Endothelial cell (in vitro differentiated cells): ENCODE results near the gene SLC25A45. TPM values are rescaled to one million over a fixed set of nuclear protein-coding genes. Genes with fewer than 3 reads are reported as not detected.
A peak's percentile ranks its signal among the peaks of the same experiment; 100 is the strongest.
"Not testable (repeated sequence)": the region's sequence is repeated elsewhere in the genome, so short reads cannot be mapped to it uniquely, and the experiment has no call there.

ENCODE experiments used
- DNase-seq: peaks from one replicate; pipeline ENCODE4 v3.0.0; 2021; ENCODE audit warnings: low spot score
- H3K27ac Mint-ChIP-seq: one replicate; pipeline ENCODE4 v1.8.0; 2021; ENCODE audit warnings: mixed read lengths, inconsistent platforms; ENCODE audit not compliant: unreplicated experiment
- H3K27me3 Mint-ChIP-seq: one replicate; pipeline ENCODE4 v1.8.0; 2021; ENCODE audit warnings: mild to moderate bottlenecking, moderate library complexity, mixed read lengths, inconsistent platforms; ENCODE audit not compliant: unreplicated experiment
- H3K36me3 Mint-ChIP-seq: one replicate; pipeline ENCODE4 v1.8.0; 2021; ENCODE audit warnings: mild to moderate bottlenecking, low read depth, mixed read lengths, inconsistent platforms; ENCODE audit not compliant: unreplicated experiment
- H3K4me1 Mint-ChIP-seq: one replicate; pipeline ENCODE4 v1.8.0; 2021; ENCODE audit warnings: mild to moderate bottlenecking, mixed read lengths, inconsistent platforms; ENCODE audit not compliant: unreplicated experiment
- H3K4me3 Mint-ChIP-seq: one replicate; pipeline ENCODE4 v1.8.0; 2021; ENCODE audit warnings: mild to moderate bottlenecking, mixed read lengths, inconsistent platforms; ENCODE audit not compliant: unreplicated experiment
- H3K9me3 Mint-ChIP-seq: one replicate; pipeline ENCODE4 v1.8.0; 2021; ENCODE audit warnings: mixed read lengths, inconsistent platforms; ENCODE audit not compliant: unreplicated experiment
- total RNA-seq: library from RNA; stranded (reverse); fragmentation: NEBNext Ultra II Directional; extraction: Animal tissue kit (Norgen Biotek cat#: 25700); gene quantifications from one replicate; pipeline ENCODE4 v1.2.1, GENCODE V29; 2021; ENCODE audit not compliant: unreplicated experiment
- TF ChIP-seq, protein P1 (sequence below): fragments of 200-600 bp; sonication (generic); IDR thresholded peaks from one replicate; pipeline ENCODE4 v1.5.0; 2021; ENCODE audit warnings: antibody characterized with exemption; ENCODE audit not compliant: unreplicated experiment

The SLC25A45 gene
- total RNA-seq, 1 donor from 2014 or later = 3.3 TPM

DNA sequence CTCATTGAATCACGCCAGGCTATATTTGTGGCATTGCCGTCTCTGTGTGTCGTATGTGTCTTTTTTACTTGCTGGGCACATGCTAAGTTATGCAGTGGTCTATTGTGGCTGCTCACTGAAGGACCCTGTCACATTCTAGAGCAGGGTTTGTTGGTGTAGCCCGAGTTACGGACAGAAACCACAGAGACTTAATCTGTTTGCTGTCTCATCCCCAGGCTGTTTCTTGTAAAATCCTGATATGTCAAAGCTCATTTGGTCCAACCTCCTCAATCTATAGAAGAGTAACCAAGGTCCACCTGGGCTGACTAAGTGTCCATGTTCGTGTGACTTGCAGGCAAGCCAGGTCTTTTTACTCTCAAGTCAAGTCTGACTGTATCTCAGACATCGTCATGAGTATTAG is 43.8 kb downstream of the SLC25A45 start:
- Mint-ChIP-seq H3K4me3 (no peak overlapping the region), H3K36me3 (peaks cover 32% of the 10 kb centered on the region), H3K4me1 (peaks cover 22% of the 10 kb centered on the region), H3K9me3 (no peaks in the 10 kb centered on the region), H3K27me3 (peaks cover 6% of the 10 kb centered on the region), H3K27ac (peak overlapping the region; percentile 32)
- TF ChIP-seq, protein P1, sequence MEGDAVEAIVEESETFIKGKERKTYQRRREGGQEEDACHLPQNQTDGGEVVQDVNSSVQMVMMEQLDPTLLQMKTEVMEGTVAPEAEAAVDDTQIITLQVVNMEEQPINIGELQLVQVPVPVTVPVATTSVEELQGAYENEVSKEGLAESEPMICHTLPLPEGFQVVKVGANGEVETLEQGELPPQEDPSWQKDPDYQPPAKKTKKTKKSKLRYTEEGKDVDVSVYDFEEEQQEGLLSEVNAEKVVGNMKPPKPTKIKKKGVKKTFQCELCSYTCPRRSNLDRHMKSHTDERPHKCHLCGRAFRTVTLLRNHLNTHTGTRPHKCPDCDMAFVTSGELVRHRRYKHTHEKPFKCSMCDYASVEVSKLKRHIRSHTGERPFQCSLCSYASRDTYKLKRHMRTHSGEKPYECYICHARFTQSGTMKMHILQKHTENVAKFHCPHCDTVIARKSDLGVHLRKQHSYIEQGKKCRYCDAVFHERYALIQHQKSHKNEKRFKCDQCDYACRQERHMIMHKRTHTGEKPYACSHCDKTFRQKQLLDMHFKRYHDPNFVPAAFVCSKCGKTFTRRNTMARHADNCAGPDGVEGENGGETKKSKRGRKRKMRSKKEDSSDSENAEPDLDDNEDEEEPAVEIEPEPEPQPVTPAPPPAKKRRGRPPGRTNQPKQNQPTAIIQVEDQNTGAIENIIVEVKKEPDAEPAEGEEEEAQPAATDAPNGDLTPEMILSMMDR = no peak
- no peak for DNase-seq

DNA sequence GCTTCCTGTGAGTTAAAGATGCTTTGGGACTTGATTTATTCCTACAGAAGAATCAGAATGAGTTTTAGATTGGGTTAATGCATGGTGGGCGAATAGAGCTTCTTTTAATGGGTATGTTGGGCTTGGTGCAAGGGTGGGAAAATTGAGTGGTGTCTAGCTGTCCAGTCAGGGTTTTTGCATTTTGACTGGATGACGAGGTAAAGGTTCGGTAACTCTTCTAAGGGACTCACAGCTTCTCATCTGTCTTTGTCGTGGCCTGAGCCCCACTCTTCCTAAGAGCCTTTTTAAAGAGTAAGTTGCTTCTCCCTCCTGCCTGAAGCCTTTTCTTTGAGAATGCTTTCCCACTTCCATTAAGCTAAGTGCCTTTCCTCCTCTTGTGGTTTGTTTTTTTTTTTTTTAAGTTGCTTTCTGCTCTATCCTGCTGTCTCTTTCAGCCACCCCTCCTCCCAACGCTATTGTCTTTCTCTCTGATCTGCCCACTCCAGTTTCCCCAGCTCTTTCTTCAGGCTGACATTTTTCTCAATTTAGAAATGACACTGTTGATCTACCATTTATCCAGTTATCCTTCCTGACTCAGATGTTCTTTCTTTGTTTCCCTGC is 47.6 kb downstream of the SLC25A45 start:
- Mint-ChIP-seq H3K9me3 (no peaks in the 10 kb centered on the region), H3K4me1 (peaks cover 23% of the 10 kb centered on the region), H3K27me3 (peaks cover 4% of the 10 kb centered on the region), H3K27ac (peak overlapping the region; percentile 74), H3K36me3 (peaks cover 15% of the 10 kb centered on the region), H3K4me3 (peak overlapping the region; percentile 95)
- TF ChIP-seq, protein P1 = no peak
- DNase-seq = no peak

DNA sequence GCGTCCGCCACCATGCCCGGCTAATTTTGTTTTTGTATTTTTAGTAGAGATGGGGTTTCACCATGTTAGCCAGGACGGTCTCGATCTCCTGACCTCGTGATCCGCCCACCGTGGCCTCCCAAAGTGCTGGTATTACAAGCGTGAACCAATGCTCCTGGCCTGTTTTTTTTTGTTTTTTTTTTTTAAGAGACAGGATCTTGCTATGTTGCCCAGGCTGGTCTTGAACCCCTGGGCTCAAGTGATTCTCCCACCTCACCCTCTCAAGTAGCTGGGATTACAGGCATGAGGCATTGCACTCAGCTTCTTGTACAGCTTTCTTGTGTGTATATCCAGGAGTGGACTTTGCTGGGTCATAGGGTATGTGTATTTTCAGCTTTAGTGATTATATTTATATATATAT is 49.9 kb downstream of the SLC25A45 start:
- peaks cover 18% of the 10 kb centered on the region for H3K4me1 Mint-ChIP-seq
- H3K27ac Mint-ChIP-seq, DNase-seq, H3K9me3 Mint-ChIP-seq, H3K27me3 Mint-ChIP-seq, H3K36me3 Mint-ChIP-seq, H3K4me3 Mint-ChIP-seq: not testable (repeated sequence)

DNA sequence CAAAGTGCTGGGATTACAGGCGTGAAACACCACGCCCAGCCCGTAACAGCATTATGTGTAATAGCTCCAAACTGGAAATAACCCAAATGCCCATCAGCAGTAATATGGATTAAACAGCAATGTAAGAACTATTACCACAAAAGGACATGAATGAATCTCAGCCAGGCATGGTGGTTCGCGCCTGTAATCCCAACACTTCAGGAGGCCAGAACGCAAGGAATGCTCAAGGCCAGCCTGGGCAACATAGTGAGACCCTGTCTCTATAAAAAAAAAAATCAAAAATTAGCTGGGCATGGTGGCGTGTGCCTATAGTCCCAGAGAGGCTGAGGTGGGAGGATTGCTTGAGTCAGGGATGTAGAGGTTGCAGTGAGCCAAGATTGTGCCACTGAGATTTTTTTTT is 51.9 kb downstream of the SLC25A45 start:
- no peaks in the 10 kb centered on the region for H3K9me3 Mint-ChIP-seq
- H3K27ac Mint-ChIP-seq = no peak overlapping the region
- TF ChIP-seq, protein P1 = no peak
- peaks cover 5% of the 10 kb centered on the region for H3K36me3 Mint-ChIP-seq
- peaks cover 17% of the 10 kb centered on the region for H3K4me1 Mint-ChIP-seq
- no peak for DNase-seq
- peaks cover 6% of the 10 kb centered on the region for H3K27me3 Mint-ChIP-seq
- no peak overlapping the region for H3K4me3 Mint-ChIP-seq

DNA sequence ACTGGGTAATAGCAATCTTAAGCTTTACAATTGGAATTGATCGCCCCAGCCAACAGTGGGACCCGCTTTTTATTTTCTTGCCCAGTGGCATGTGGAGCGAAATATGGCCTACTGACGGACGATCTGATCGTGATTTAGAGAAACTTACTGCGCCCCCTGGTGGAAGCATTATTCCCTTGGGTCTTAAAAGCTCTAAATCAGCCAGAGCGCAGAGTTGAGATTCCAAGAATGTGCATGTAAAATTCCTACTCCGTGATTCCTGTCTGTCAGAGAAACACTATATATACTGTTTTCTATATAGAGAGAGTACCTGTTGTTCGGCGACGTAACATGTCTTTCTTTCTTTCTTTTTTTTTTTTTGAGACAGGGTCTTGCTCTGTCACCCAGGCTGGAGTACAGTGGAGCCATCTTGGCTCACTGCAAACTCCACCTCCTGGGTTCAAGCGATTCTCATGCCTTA is 52.5 kb downstream of the SLC25A45 start:
- Mint-ChIP-seq H3K4me3 (no peak overlapping the region), H3K27ac (no peak overlapping the region), H3K9me3 (no peaks in the 10 kb centered on the region), H3K27me3 (peaks cover 6% of the 10 kb centered on the region), H3K4me1 (peaks cover 12% of the 10 kb centered on the region), H3K36me3 (peaks cover 5% of the 10 kb centered on the region)
- peak; percentile 87 for DNase-seq
- TF ChIP-seq, protein P1 = peak; percentile 92
